Loucy (cell line): Measurements from ENCODE around the gene HPSE.

Experiments used
- EZH2phosphoT487 ChIP-seq: fragments of 200-600 bp; IDR thresholded peaks from 2 replicates; pipeline ENCODE4 v1.6.1; 2018; ENCODE audit warnings: antibody characterized with exemption, mild to moderate bottlenecking, moderate library complexity, borderline replicate concordance
- TF ChIP-seq, protein P1 (sequence below): fragments of 200-600 bp; sonication (generic); conservative IDR thresholded peaks from 2 replicates; pipeline ENCODE4 v1.5.1; 2014; ENCODE audit warnings: mild to moderate bottlenecking, antibody characterized with exemption, low read length

DNA sequence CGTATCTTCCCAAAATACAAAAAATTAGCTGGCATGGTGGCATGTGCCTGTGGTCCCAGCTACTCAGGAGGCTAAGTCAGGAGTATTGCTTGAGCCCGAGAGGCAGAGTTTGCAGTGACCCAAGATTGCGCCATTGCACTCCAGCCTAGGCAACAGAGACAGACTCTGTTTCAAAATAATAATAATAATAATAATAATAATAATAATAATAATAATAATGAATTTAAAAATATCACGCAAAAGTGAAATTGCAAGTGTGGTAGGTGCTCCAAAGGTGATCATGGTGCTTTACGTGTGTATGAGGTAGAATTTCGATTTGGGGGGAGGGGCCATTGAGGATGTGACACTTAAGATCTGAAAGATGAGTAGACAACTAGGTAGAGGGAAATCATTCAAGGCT is 4.9 kb upstream of the HPSE start:
- TF ChIP-seq, protein P1, sequence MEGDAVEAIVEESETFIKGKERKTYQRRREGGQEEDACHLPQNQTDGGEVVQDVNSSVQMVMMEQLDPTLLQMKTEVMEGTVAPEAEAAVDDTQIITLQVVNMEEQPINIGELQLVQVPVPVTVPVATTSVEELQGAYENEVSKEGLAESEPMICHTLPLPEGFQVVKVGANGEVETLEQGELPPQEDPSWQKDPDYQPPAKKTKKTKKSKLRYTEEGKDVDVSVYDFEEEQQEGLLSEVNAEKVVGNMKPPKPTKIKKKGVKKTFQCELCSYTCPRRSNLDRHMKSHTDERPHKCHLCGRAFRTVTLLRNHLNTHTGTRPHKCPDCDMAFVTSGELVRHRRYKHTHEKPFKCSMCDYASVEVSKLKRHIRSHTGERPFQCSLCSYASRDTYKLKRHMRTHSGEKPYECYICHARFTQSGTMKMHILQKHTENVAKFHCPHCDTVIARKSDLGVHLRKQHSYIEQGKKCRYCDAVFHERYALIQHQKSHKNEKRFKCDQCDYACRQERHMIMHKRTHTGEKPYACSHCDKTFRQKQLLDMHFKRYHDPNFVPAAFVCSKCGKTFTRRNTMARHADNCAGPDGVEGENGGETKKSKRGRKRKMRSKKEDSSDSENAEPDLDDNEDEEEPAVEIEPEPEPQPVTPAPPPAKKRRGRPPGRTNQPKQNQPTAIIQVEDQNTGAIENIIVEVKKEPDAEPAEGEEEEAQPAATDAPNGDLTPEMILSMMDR, result no peak
- TF ChIP-seq EZH2phosphoT487, result no peak
